Inflammatory macrophage treated with lipopolysaccharide for 4 hours (primary cell): ENCODE measurements around the gene ANO6.
A peak's percentile ranks its signal among the peaks of the same experiment; 100 is the strongest.
"Not testable (repeated sequence)": the region's sequence is repeated elsewhere in the genome, so short reads cannot be mapped to it uniquely, and the experiment has no call there.

Experiments used
- DNase-seq: peaks from one replicate; pipeline ENCODE4 v3.0.0-alpha.2; 2020

The ANO6 gene

GRCh38 chr12:45244561-45245343, 28.9 kb downstream of the ANO6 start:
- DNase-seq: peak; percentile 95

GRCh38 chr12:45246236-45246635, 30.3 kb downstream of the ANO6 start:
- no peak for DNase-seq

- DNase-seq: no peak
Measured at GRCh38 chr12:45247589-45247988, 31.7 kb downstream of the ANO6 start.

DNA sequence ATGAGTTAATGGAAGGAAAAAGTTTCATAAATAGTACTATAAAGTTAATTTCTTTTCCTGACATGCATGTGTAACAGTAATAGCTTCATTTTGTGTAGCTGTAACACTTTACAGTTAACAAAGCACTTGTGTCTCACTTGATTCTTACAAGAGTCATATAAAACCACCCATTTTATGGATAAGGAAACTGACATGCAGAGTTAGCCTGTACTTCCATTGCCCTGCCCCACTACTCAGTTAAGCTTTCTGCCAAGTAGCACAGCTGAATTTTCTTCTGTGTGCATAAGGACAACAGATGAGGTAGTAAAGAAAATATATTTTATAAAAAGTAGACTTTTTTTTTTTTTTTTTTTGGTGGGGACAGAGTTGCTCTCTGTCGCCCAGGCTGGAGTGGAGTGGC, 32.2 kb downstream of the ANO6 start:
- DNase-seq: no peak

GRCh38 chr12:45254254-45254653, 38.4 kb downstream of the ANO6 start:
- DNase-seq: no peak

- DNase-seq: peak; percentile 31
Measured at GRCh38 chr12:45256721-45257120, 40.8 kb downstream of the ANO6 start.

DNA sequence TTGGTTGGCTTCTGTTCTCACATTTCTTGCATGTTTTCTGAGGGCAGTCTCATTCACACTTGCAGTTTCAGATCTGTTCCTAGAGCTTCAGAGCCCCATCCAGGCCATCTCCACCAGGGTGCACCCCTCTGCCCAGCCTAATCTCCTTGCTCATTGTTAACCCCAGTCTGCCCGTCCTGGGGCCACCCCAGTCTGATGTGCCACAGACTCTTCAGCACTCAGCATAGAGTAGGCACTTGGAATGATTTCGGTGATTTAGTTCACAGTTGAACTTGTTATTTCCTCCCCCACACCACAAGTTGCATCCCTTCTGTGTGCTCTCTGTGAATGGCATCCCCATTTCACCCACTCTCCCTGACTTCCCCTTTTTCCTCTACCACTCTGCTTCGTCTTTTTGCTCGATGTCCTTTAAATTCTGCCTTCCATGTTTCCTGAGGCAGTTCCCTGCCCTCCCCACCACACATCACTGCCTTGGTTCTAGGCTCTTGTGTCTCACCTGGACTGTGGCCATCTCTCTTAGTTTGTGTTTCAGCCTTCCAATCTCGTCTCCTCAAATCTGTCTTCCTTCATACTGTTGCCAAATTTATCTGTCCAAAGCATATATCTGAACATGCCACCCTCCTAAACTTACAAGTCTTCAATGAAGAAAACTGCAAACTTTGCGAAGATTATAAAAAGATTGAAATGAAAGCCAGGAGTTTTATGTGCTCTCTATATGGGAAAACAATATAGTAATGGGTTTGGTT, 41.5 kb downstream of the ANO6 start:
- peak; percentile 75 for DNase-seq

GRCh38 chr12:45259675-45260074, 43.8 kb downstream of the ANO6 start:
- DNase-seq: no peak

DNA sequence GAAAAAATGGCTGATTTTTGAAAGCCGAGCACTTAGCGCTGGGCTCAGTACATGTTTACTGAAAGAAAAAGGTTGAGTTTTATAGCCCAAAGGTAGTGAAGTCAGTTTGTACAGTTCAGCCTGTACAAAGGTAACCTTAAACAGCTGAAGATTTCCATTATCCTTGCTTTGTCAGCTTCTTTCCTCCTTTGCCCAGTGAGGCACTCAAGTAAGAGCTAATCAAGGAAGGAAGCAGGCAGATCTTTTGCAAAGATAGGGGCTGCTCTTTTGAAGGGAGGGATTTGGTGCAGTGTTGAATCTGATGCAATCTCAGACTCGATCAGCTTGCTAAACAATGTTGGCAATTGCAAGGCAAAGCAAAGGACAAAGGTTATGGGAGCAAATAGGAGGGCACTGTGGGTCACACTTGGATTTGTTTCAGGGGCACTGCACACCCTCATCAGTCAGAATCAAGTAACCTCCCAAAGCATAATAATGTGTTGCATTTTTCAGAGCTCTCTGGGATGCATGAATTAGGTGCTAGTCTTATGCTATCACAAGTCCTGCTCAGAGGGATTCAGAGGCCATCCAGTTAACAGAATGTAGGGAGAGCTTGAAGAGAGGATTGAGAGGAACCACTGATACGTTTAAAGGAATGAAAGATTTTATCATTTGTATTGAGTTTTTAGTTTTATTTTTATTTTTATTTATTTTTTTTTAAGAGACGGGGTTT, 44.4 kb downstream of the ANO6 start:
- no peak for DNase-seq

GRCh38 chr12:45260854-45261253, 45.0 kb downstream of the ANO6 start:
- no peak for DNase-seq

GRCh38 chr12:45262185-45262584, 46.3 kb downstream of the ANO6 start:
- DNase-seq: not testable (repeated sequence)

- no peak for DNase-seq
Measured at GRCh38 chr12:45263587-45263986, 47.7 kb downstream of the ANO6 start.

DNA sequence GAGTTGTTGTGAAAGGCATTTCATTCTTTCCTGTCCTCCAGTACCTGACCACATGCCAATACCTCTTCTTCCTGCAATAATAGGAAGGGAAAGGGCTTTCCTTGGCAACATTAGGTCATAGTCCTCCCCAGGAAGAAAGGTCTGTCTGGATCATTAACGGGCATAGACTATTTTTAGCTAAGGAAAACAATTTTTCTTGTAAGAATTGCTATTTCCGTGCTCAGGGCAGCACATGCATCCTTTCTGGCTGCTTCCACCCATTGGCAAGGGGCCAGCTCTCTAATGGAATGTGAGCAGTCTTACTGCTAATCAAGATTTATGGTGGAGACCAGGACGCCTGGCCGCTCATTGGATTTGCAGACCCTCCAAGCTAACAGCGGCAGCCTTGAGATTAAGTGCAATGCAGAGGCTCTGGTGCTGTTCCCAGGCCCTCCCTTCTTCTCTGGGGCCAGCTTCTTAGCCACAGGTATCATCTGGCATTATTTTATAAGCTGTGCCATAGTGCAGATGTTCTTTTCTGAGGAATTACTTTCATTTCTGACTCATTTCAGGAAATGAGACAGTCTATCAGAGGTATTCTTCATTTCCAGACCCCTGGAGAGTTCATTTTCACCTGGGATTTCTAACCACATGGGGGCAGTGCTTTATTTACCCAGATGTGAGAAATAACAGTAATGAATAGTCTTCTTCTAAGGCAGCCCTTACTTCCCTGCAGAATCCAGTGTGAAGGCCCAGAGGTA, 52.9 kb downstream of the ANO6 start:
- DNase-seq: no peak

- DNase-seq: no peak
Measured at GRCh38 chr12:45269412-45269751, 53.5 kb downstream of the ANO6 start.

DNA sequence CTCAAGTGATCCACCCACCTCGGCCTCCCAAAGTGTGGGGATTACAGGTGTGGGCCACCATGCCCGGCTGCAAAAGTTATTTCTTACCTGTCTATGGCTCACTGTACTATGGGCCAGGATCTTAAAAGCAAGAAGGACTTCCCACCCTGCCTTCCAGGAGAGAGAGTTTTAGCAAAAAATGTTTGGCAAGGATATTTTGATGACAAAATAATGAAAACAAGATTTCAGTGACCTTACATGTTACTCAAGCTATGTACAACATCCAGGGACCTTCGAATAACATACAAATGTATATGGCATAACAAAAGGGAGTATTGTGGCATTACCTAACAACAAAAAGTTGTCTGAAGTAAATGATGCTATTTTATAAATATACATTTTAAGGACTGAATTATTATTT, 55.1 kb downstream of the ANO6 start:
- DNase-seq: no peak

DNA sequence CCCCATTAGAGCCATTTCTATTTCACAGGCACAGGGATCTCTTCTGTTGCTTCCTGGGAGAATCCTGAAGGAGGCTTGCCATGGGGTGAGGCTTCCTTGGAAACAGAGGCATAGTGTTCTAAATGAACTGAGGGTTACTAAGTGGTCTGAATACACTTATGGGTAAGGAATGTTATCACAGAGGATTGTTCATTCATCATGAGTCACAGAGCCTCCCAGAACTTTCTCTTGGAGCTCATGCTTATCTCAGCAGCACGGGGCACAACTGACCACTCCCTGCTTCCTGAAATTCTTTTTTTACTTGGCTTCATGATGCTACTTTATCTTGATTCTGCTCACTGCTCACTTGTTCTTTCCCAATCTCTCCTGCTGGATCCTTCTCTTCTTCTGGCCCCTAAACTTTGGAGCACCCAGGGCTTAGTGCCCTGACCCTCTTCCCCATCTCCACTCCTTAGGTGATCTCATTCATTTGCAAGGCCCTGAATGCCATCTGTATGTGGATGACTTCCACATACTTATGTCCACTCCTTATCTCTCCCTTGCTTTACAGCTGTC, 57.9 kb downstream of the ANO6 start:
- DNase-seq: peak; percentile 31

GRCh38 chr12:45276154-45276755, 60.4 kb downstream of the ANO6 start:
- no peak for DNase-seq

GRCh38 chr12:45278447-45278846, 62.6 kb downstream of the ANO6 start:
- DNase-seq: no peak

DNA sequence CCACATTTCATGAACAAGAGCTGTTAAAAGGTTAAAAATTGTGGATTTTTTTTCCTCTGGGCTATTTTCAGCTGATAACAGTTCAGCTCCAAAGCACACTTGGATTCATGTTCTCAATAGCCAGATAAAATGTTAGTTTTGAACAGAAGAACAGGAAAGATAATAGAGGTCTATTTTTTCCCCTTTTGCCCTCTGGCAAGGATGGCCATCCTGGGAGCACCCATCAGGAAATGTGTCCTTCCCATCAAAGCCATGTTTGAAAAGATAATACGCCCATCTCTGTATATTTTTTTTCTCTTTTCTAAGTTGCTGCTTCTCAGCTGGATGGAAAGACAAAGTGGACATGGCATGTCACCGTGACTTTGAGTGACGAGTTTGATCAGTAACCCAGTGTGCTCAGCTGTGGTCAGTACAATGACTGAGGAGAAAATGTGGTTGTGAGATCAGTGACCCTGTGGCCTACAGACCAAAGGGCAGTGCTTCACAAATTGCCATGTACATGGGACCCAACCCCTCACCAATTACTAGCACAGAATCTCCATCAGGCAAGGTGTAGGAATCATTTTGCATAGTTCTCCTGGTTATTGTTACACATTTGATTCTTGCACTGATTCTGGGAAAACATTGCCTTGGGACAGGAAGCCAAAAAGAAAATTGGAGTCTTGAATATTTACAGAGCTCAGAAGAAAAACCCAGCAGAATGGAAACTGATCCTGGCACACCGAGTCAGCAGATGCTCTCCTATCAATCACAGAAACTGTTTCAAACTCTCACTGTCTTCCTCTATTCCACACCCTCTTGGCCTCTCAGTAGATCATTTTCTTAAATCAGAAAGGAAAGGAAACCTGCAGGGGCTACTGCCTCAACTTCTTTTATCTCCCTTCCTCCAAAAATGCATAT, 64.3 kb downstream of the ANO6 start:
- no peak for DNase-seq

DNA sequence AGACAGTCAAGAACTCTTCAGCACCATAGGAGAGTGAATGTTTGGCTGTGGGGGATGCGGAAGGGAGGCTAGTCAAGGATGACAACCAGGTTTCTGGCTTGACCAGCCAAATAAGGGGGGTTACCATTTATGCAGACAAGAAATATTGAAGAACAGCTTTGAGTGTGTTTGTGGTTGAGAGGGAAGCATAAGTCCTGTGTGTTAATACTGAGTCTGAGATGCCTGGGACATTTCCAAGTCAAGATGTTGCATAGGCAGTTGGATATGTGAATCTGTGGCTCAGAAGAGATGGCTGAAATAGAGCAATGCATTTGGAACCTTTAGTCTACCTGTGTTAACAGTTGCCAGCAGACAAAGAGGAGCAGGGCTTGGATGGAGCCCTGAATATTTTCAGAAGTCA, 66.1 kb downstream of the ANO6 start:
- no peak for DNase-seq

DNA sequence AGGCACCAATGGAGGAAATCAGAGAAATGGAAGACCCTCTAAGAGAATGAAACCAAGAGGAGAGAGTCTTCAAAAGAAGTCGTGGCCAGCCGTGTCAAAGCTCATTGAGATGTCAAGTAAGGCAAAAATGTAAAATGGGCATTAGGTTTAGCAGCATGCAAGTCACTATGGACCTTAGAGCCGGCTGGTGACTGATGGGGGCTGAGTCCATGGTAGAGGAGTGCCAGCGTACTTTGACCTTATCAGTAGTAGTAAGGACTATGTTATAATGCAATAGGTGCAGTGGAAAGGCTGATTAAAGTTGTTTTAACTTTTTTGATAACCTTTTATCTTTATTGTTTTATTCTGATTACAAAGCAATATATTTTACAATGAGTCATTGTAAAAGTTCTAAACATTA, 66.5 kb downstream of the ANO6 start:
- DNase-seq: no peak
